ENCODE measurements around the gene KCNJ14.

Gene KCNJ14

GRCh38 chr19:48493718-48494401 lies 38.5 kb downstream of the KCNJ14 start:
- TF ChIP-seq GATA1 (IDR thresholded peaks at IDR 0.05; ENCODE audit: low read depth, low read length) = no peak
- peak; percentile 39 for TF ChIP-seq POLR2A (IDR thresholded peaks at IDR 0.05; ENCODE audit: low read length)
- DNase-seq = no peak

- TF ChIP-seq GATA1 (IDR thresholded peaks at IDR 0.05; ENCODE audit: low read depth, low read length) = no peak
- no peak for TF ChIP-seq POLR2A (IDR thresholded peaks at IDR 0.05; ENCODE audit: low read length)
- DNase-seq = no peak
These were observed 40.0 kb downstream of the KCNJ14 start for GRCh38 chr19:48495396-48495795.

GRCh38 chr19:48496959-48497727 lies 41.8 kb downstream of the KCNJ14 start:
- no peak for TF ChIP-seq GATA1 (IDR thresholded peaks at IDR 0.05; ENCODE audit: low read depth, low read length)
- TF ChIP-seq POLR2A (IDR thresholded peaks at IDR 0.05; ENCODE audit: low read length) = no peak
- no peak for DNase-seq

- TF ChIP-seq GATA1 (IDR thresholded peaks at IDR 0.05; ENCODE audit: low read depth, low read length) (no peak), POLR2A (IDR thresholded peaks at IDR 0.05; ENCODE audit: low read length) (no peak)
- no peak for DNase-seq
These were observed 42.6 kb downstream of the KCNJ14 start for GRCh38 chr19:48497728-48498594.

- DNase-seq = no peak
- no peak for TF ChIP-seq GATA1 (IDR thresholded peaks at IDR 0.05; ENCODE audit: low read depth, low read length)
- no peak for TF ChIP-seq POLR2A (IDR thresholded peaks at IDR 0.05; ENCODE audit: low read length)
These were observed 43.4 kb downstream of the KCNJ14 start for GRCh38 chr19:48498595-48499311.

- DNase-seq = no peak
These were observed 44.1 kb downstream of the KCNJ14 start for GRCh38 chr19:48499316-48500090.

GRCh38 chr19:48500830-48501493 lies 45.6 kb downstream of the KCNJ14 start:
- TF ChIP-seq GATA1 (IDR thresholded peaks at IDR 0.05; ENCODE audit: low read depth, low read length) (no peak), POLR2A (IDR thresholded peaks at IDR 0.05; ENCODE audit: low read length) (no peak)
- no peak for DNase-seq

More at GRCh38 chr19:48499316-48500090, 44.1 kb downstream of the KCNJ14 start:
- TF ChIP-seq GATA1 (IDR thresholded peaks at IDR 0.05; ENCODE audit: low read depth, low read length) = no peak
- no peak for TF ChIP-seq POLR2A (IDR thresholded peaks at IDR 0.05; ENCODE audit: low read length)

GRCh38 chr19:48501494-48502349 lies 46.3 kb downstream of the KCNJ14 start:
- DNase-seq = no peak
- TF ChIP-seq GATA1 (IDR thresholded peaks at IDR 0.05; ENCODE audit: low read depth, low read length) (no peak), POLR2A (IDR thresholded peaks at IDR 0.05; ENCODE audit: low read length) (no peak)

- DNase-seq = no peak
- TF ChIP-seq POLR2A (IDR thresholded peaks at IDR 0.05; ENCODE audit: low read length) = no peak
These were observed 47.1 kb downstream of the KCNJ14 start for GRCh38 chr19:48502350-48503018.

GRCh38 chr19:48506138-48506733 lies 50.9 kb downstream of the KCNJ14 start:
- TF ChIP-seq GATA1 (IDR thresholded peaks at IDR 0.05; ENCODE audit: low read depth, low read length) = no peak
- DNase-seq = peak in 1 of 2 experiments; percentile 70
